Lung microvascular endothelial cell (primary cell): ENCODE results near the gene NPHP3. TPM values are rescaled to one million over a fixed set of nuclear protein-coding genes. Genes with fewer than 3 reads are reported as not detected.
"Not testable (repeated sequence)": the region's sequence is repeated elsewhere in the genome, so short reads cannot be mapped to it uniquely, and the experiment has no call there.

ENCODE experiments used
- DNase-seq, 2 donors: peaks; one replicate each; pipeline versions ENCODE4 v3.0.0 to v3.0.0-alpha.2; 2010; ENCODE audit warnings: low read depth in 2 of 2
- total RNA-seq: library from RNA; depleted of rRNA; stranded (reverse); fragments of >200 nt; gene quantifications from 2 replicates; pipeline ENCODE4 v1.2.1, GENCODE V29; 2014

The NPHP3 gene
- total RNA-seq: 10.2 and 17.9 TPM in 2 replicates

- peak; percentile 98 for DNase-seq
These were observed at the start of gene NPHP3 for GRCh38 chr3:132722165-132723023. Gene NPHP3, minus strand, starts transcription at chr3:132722409. Its CDS starts 54 bp downstream, at chr3:132722355.

- DNase-seq: no peak
These were observed 36.5 kb upstream of the NPHP3 start for GRCh38 chr3:132758740-132759139.

DNA sequence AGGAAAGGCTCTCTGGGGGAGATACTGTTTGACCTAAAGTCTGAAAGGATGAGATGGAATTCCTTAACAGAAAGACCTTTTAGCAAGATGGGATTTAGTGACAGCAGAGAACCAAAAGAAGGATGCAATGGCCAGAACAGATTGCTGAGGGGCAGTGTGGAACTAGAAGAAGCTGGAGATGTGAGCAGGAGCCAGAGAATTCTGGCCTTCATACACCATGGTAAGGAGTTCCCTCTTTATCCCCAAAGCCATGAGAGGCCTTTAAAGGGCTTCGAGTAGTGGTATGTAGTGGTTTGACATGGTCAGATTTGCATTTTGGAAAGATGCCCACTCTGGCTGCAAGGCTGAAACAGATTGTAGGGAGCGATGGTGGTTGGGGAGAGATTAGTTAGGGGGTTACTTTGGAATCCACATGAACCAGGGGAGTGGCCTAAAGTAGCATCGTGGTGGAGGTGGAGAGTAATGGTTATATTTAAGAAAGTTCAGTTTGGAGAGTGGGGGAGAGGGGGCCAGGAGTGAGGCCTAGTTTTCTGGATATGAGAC is 34.0 kb upstream of the NPHP3 start:
- no peak for DNase-seq

- DNase-seq: no peak
These were observed 31.7 kb upstream of the NPHP3 start for GRCh38 chr3:132753946-132754345.

DNA sequence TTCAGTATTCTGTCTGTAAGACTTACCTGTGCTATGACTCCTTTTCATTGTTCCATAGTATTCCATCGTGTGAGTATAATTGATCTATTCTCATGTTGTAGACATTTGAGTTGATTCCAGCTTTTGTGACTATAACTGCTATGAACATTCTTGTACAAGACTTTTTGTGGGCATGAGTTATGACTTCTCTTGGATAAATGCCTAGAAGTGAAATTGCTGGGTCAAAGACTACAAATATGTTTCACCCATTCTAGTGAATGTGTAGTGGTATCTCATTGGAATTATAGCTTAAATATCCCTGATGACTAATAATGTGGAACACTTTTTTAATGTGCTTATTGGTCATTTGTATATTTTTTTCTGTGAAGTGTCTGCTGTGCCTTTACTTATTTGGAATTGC is 27.6 kb upstream of the NPHP3 start:
- no peak for DNase-seq

- not testable (repeated sequence) for DNase-seq
These were observed 24.5 kb upstream of the NPHP3 start for GRCh38 chr3:132746720-132747119.

DNA sequence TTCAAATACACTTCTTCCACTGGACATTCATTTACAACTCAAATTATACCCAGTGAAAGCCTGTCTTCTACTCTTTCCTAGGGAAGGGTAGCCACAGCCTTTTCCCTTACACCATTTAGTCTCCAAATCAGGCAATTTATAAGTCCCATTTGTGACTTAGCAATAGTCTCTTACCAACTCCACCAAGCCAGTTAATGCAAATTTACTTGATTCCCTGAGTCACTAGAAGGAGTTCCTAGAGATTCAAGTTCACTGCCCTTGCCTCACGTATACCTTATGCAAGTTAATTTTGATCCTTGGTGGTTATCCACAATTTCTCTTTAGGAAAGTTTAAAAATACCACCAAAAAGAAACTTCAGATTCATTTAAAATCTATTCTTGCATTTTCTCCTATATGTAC is 16.1 kb upstream of the NPHP3 start:
- no peak for DNase-seq

DNA sequence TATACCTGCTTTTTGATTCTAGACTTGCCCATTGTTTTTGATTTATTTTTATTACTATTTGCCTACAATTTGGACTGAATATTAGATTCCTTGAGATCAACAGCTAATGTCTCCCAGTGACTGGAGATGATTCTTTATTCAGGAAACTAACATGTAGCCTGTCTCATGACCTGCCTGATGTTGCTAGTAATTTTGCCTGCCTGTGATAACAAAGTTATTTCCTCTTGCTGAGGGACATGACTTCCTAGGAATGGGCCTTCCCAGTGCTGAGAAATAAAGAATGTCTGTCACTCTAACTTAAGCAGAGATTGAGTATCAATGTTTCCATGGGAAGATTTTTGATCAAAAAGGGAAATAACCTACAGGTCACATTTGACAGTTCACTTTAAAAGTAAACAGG is 13.4 kb upstream of the NPHP3 start:
- peak; percentile 51 to 71 for DNase-seq

GRCh38 chr3:132730891-132731580 is 8.8 kb upstream of the NPHP3 start:
- peak; percentile 63 to 77 for DNase-seq

GRCh38 chr3:132726341-132726823 is 4.2 kb upstream of the NPHP3 start:
- DNase-seq: peak; percentile 48 to 52

- no peak for DNase-seq
These were observed 1.1 kb upstream of the NPHP3 start for GRCh38 chr3:132723024-132723950.

GRCh38 chr3:132721479-132722164 is 587 bp downstream of the NPHP3 start:
- peak; percentile 84 to 85 for DNase-seq

GRCh38 chr3:132720228-132720627 is 2.0 kb downstream of the NPHP3 start:
- DNase-seq: peak in 1 of 2 donors; percentile 20

GRCh38 chr3:132716372-132716771 is 5.8 kb downstream of the NPHP3 start:
- DNase-seq: no peak

DNA sequence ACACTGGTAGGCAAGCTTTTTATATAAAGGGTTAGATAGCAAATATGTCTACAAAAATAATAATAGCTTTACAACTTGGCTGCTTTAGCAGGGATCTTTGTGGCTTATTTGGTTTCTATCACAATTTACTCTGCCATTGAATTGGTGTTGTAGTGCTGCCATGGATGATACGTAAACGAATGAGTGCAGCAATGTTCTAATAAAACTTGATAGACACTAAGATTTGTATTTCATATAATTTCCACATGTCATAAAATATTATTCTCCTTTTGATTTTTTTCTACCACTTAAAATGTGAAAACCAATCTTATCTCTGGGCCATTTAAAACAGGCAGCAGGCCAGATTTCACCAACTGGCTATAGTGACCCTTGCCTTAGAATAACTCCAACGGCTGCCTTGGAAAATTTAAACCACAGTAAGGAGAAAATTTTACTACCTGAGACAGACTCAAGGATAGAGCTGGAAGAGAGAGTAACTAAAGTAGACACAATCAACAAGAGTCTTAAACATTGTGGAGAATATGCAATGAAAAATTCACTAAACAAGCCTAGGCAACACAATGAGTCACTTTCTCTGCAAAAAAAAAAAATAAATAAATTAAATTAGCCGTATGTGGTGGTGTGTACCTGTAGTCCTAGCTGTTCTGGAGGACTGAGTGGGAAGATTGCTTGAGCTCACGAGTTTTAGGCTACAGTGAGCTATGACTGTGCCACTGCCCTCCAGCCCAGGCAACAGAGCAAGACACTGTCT is 8.1 kb downstream of the NPHP3 start:
- no peak for DNase-seq

- DNase-seq: no peak
These were observed 11.9 kb downstream of the NPHP3 start for GRCh38 chr3:132710311-132710710.

GRCh38 chr3:132709761-132710160 is 12.4 kb downstream of the NPHP3 start:
- DNase-seq: no peak

DNA sequence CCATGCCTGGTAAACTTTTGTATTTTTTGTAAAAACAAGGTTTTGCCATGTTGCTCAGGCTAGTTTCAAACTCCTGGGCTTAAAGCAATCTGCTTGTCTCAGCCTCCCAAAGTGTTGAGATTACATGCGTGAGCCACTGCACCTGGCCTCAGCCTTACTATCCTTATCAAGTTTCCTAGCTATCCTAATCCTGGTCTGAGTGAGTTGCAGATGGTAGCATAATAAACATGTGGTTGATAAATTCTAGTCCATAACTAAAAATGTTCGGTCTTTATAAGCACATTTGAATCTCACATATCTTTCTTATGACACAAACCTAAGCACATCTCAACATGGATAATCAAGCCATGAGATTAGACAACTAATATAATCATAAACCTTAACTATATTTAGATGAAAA is 18.5 kb downstream of the NPHP3 start:
- no peak for DNase-seq

DNA sequence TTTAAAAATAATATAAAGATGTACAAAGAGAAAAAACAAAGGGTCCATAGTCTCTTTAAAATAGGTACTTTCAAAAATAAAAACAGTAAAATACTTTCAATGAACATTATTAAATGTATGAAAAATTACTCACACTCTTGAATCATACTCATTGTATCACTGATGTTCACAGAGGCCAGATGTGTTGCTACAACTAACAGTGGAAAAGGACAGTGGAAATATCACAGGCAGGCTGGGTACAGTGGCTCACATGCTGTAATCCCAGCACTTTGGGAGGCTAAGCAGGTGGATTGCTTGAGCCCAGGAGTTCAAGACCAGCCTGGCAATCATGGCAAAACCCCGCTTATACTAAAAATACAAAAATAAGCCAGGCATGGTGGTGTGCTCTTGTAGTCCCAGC is 26.8 kb downstream of the NPHP3 start:
- peak in 1 of 2 donors; percentile 10 for DNase-seq

GRCh38 chr3:132694991-132695390 is 27.2 kb downstream of the NPHP3 start:
- no peak for DNase-seq
